ENCODE measurements around the gene IL15RA. TPM values are rescaled to one million over a fixed set of nuclear protein-coding genes. Genes with fewer than 3 reads are reported as not detected.

IL15RA gene
- total and polyA plus RNA-seq, 2 of the 8 experiments (the other 6 are each of a cell fraction or from before 2014, with no cell fraction given): 1.3 to 1.4 TPM

DNA sequence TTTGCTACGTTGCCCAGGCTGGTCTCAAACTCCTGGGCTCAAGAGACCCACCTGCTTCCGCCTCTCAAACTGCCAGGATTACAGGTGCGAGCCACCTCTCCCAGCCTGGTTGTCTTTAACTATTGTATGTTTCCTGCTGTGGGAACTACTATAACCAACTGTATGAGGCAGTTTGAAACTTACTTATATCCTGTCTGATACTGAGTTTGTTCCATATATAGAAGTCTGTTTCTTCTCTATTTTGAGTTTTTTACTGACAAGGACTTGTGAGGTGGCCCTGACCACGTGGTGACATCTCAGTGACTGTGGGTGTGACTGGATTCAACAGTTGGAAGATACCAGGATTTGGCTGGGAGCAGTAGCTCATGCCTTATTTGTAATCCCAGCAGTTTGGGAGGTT is 73.1 kb downstream of the IL15RA start (continued):
- TF ChIP-seq, protein P1, sequence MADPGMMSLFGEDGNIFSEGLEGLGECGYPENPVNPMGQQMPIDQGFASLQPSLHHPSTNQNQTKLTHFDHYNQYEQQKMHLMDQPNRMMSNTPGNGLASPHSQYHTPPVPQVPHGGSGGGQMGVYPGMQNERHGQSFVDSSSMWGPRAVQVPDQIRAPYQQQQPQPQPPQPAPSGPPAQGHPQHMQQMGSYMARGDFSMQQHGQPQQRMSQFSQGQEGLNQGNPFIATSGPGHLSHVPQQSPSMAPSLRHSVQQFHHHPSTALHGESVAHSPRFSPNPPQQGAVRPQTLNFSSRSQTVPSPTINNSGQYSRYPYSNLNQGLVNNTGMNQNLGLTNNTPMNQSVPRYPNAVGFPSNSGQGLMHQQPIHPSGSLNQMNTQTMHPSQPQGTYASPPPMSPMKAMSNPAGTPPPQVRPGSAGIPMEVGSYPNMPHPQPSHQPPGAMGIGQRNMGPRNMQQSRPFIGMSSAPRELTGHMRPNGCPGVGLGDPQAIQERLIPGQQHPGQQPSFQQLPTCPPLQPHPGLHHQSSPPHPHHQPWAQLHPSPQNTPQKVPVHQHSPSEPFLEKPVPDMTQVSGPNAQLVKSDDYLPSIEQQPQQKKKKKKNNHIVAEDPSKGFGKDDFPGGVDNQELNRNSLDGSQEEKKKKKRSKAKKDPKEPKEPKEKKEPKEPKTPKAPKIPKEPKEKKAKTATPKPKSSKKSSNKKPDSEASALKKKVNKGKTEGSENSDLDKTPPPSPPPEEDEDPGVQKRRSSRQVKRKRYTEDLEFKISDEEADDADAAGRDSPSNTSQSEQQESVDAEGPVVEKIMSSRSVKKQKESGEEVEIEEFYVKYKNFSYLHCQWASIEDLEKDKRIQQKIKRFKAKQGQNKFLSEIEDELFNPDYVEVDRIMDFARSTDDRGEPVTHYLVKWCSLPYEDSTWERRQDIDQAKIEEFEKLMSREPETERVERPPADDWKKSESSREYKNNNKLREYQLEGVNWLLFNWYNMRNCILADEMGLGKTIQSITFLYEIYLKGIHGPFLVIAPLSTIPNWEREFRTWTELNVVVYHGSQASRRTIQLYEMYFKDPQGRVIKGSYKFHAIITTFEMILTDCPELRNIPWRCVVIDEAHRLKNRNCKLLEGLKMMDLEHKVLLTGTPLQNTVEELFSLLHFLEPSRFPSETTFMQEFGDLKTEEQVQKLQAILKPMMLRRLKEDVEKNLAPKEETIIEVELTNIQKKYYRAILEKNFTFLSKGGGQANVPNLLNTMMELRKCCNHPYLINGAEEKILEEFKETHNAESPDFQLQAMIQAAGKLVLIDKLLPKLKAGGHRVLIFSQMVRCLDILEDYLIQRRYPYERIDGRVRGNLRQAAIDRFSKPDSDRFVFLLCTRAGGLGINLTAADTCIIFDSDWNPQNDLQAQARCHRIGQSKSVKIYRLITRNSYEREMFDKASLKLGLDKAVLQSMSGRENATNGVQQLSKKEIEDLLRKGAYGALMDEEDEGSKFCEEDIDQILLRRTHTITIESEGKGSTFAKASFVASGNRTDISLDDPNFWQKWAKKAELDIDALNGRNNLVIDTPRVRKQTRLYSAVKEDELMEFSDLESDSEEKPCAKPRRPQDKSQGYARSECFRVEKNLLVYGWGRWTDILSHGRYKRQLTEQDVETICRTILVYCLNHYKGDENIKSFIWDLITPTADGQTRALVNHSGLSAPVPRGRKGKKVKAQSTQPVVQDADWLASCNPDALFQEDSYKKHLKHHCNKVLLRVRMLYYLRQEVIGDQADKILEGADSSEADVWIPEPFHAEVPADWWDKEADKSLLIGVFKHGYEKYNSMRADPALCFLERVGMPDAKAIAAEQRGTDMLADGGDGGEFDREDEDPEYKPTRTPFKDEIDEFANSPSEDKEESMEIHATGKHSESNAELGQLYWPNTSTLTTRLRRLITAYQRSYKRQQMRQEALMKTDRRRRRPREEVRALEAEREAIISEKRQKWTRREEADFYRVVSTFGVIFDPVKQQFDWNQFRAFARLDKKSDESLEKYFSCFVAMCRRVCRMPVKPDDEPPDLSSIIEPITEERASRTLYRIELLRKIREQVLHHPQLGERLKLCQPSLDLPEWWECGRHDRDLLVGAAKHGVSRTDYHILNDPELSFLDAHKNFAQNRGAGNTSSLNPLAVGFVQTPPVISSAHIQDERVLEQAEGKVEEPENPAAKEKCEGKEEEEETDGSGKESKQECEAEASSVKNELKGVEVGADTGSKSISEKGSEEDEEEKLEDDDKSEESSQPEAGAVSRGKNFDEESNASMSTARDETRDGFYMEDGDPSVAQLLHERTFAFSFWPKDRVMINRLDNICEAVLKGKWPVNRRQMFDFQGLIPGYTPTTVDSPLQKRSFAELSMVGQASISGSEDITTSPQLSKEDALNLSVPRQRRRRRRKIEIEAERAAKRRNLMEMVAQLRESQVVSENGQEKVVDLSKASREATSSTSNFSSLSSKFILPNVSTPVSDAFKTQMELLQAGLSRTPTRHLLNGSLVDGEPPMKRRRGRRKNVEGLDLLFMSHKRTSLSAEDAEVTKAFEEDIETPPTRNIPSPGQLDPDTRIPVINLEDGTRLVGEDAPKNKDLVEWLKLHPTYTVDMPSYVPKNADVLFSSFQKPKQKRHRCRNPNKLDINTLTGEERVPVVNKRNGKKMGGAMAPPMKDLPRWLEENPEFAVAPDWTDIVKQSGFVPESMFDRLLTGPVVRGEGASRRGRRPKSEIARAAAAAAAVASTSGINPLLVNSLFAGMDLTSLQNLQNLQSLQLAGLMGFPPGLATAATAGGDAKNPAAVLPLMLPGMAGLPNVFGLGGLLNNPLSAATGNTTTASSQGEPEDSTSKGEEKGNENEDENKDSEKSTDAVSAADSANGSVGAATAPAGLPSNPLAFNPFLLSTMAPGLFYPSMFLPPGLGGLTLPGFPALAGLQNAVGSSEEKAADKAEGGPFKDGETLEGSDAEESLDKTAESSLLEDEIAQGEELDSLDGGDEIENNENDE (IDR thresholded peaks at IDR 0.05; ENCODE audit: insufficient replicate concordance, low read length): no peak
- TF ChIP-seq, protein P2, sequence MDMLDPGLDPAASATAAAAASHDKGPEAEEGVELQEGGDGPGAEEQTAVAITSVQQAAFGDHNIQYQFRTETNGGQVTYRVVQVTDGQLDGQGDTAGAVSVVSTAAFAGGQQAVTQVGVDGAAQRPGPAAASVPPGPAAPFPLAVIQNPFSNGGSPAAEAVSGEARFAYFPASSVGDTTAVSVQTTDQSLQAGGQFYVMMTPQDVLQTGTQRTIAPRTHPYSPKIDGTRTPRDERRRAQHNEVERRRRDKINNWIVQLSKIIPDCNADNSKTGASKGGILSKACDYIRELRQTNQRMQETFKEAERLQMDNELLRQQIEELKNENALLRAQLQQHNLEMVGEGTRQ (IDR thresholded peaks at IDR 0.05; ENCODE audit: low read length): no peak
- no peak for TF ChIP-seq RAD21 (IDR thresholded peaks at IDR 0.05 in 1 of 2, conservative IDR thresholded peaks at IDR 0.05 in 1 of 2; ENCODE audit: low read depth in 2 of 2, low read length in 2 of 2)
- TF ChIP-seq, protein P3, sequence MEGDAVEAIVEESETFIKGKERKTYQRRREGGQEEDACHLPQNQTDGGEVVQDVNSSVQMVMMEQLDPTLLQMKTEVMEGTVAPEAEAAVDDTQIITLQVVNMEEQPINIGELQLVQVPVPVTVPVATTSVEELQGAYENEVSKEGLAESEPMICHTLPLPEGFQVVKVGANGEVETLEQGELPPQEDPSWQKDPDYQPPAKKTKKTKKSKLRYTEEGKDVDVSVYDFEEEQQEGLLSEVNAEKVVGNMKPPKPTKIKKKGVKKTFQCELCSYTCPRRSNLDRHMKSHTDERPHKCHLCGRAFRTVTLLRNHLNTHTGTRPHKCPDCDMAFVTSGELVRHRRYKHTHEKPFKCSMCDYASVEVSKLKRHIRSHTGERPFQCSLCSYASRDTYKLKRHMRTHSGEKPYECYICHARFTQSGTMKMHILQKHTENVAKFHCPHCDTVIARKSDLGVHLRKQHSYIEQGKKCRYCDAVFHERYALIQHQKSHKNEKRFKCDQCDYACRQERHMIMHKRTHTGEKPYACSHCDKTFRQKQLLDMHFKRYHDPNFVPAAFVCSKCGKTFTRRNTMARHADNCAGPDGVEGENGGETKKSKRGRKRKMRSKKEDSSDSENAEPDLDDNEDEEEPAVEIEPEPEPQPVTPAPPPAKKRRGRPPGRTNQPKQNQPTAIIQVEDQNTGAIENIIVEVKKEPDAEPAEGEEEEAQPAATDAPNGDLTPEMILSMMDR (IDR thresholded peaks at IDR 0.05; ENCODE audit: control extremely low read depth in 1 of 3, insufficient read depth in 1 of 3, low read depth in 1 of 3, low read length in 3 of 3): no peak
